ENCODE results near the gene UGT8.

DNA sequence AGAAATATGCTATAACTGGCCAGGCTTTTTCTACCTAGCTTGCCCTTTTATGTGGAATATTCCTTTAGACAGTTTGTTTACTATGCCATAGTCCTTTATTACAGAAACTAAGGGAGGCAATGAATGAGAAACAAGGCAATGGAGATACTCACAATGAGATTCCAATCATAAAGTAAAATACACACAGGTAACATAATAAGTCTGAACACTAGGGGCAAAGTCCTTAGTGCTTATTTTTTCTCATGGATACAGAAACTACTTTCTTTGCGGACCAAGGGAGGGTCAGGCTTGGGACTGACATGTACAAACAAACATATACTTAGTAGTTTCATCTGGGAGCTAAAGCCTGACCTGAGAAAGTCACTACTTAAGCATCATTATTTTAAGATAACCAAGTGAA lies 16.0 kb upstream of the UGT8 start:
- TF ChIP-seq, protein P1, sequence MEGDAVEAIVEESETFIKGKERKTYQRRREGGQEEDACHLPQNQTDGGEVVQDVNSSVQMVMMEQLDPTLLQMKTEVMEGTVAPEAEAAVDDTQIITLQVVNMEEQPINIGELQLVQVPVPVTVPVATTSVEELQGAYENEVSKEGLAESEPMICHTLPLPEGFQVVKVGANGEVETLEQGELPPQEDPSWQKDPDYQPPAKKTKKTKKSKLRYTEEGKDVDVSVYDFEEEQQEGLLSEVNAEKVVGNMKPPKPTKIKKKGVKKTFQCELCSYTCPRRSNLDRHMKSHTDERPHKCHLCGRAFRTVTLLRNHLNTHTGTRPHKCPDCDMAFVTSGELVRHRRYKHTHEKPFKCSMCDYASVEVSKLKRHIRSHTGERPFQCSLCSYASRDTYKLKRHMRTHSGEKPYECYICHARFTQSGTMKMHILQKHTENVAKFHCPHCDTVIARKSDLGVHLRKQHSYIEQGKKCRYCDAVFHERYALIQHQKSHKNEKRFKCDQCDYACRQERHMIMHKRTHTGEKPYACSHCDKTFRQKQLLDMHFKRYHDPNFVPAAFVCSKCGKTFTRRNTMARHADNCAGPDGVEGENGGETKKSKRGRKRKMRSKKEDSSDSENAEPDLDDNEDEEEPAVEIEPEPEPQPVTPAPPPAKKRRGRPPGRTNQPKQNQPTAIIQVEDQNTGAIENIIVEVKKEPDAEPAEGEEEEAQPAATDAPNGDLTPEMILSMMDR (conservative IDR thresholded peaks at IDR 0.05) = no peak
- TF ChIP-seq ZFX (IDR thresholded peaks at IDR 0.05) = no peak
